Activated CD8-positive, alpha-beta memory T cell treated with anti-CD3 and anti-CD28 coated beads, Interleukin-2, amount 50 U/mL, for 1 hour (primary cell): Measurements from ENCODE around the gene TEX2.

ENCODE experiments used
- DNase-seq: peaks from one replicate; pipeline ENCODE4 v3.0.0-alpha.2; 2020; ENCODE audit errors: extremely low read depth

TEX2 gene

DNA sequence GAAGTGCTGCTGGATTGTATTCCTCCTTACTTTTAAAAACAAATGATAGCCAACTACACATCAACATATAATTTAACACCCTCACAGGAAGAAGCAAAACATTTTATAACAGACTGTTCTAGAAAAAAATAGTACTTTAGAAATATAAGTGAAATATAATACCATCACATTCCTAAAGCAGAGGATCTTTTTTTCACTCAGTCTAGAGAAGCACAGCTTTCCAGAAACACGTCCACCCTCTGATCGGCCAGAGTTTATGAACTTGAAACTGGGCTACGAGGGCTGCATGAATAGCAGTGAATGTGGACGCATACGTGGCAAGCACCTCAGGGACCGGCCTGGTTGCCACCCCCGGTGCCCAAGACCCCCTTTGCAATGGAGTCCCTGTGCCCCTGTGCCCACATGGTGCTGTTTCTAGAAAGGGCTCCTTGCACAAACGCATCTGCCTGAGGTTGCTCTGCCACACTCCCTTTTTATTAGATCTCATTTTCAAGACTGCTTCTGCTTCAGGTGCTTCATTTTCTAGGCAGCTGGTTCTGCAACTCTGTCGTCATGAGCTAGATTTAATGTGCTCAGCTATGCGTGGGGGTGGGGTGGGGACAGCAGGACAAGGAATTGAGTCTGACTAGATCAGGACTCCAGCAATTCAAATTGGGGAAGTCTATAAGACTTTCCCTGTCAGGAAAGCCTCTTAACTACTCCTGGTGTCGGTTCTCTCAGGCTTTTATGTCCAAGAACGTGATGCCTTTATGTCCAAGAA lies 104.0 kb downstream of the TEX2 start:
- DNase-seq = no peak

DNA sequence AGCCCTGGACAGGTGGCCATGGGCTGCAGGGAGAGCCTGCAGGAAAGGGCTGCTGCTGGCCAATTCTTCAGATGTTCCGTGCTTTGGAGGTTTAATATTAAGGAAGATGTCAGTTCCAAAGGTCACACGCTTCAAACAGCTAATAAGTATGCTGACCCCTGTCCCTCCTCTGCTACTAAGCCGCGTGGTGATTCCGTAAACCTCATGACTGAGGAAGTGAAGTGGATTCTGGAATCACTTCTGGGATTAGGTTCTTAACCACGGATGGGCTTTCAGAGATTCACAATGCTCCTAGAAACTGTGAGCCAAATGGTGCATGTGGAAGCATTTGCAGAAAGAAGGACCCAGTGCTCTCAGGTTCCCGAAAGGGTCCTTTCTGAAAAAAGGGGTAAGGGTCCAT lies 104.7 kb downstream of the TEX2 start:
- DNase-seq = no peak

DNA sequence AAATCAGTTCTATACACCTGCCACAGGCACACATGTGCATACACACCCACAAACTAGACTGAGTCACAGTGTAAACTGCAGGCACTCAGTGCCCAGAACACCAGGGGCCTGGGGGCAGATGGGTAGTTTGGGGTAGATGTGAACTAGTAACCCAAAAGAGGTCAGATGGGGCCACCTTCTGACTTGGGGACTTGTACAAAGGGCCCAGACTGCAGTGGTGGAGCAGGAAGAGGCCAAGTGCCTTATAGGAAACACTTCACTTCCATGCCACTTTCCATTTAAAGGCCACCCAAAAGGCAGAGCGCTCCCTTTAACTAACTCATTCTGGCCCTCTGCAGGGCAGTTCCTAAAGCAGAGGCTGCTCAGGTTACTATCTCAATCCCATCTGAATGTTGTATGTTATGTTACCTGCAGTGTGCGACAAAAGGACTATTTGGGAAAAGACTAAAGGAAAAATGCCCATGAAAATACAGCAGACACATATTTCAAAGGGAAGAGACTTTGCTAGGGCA lies 105.3 kb downstream of the TEX2 start:
- DNase-seq = no peak

DNA sequence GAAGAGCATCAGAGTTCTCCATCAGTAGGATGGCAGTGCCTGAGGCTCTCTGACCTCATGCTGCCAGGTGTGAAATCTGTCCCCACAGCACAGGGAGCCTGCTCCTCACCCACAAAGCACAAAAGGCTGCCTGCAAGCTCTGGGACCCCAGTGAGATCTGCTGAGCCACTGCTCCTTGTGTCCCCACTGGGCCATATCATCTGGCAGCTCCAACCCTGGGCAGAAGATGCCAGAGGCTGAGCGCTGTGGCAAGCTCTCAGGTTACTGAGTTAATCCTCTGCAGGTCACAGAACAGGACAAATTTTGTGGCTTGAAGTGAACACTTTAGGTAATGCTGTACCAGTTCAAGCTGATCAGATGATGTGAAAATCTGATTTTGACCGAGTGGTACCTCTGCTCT lies 106.4 kb downstream of the TEX2 start:
- DNase-seq = no peak

DNA sequence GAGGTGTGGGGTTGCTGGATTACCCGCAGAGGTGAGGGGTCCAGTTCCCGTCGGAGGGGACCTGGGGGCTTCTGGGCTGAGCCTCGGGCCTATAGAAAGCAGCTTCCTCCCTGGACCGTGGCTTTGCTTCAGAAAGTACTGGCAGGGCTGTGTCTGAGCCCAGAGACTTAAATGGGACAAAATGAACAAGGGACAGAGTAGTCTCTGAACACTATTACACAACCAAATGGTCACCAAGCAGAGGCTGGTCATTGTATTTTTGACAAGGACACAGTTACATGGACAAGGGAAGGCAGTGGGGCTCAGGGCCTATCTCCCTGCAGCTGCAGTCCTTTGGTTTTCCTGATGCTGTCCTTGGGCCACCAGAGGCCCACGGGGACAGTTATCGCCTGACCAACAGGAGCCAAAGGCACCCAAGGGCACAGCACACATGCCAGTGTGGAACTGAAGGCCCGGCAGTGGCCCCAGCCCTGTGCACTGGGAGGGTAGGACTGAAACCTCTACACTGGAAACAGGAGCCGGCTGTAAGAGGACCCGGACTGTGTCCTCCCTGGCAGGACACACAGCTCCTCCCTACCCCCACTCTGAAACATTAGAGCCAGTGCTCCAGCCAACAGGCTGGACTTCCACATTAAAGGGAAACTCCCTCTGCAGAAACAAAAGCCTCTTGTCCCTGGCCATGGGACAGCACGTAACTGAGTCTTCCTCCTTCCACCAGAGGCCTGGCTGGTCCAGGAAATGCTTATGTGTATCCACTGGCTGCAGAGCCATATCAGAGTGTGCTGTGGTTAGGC lies 107.1 kb downstream of the TEX2 start:
- DNase-seq = no peak

DNA sequence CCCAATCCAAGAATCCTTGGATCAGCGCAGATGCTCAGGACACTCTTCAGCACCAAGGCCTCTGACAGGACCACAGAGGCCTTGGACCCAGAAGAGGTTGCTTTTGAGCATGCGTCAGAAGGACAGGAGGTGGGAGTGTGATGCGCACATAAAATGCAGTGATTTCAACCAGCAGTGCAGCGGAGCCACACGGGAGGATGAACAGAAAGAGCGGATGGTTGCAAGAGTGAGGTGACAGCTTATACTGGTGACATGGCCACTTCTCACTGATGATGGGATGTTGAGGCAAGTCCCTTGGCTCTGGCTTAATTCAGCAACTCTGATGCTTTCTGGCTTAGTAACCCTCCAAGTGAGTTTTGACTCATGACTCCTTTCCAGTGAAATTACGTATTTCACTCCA lies 107.9 kb downstream of the TEX2 start:
- no peak for DNase-seq

DNA sequence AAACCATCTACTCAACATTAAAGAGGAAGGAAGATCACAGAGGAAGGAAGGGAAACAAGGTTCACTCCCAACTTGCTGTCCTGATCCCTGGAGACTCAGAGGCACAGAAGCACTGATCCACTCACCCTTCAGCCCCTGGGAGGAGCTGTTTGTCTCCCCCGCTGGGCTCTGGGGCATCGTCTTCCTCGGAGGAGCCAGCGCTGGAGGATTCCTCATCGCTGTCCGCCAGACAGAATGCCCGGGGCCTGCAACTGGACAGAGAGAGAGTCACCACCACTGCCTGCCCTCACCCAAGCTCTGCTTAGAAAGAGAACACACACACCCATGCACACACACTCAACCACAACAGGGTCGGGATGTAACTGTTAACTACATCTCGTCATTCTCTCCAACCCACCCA lies 108.3 kb downstream of the TEX2 start:
- no peak for DNase-seq

DNA sequence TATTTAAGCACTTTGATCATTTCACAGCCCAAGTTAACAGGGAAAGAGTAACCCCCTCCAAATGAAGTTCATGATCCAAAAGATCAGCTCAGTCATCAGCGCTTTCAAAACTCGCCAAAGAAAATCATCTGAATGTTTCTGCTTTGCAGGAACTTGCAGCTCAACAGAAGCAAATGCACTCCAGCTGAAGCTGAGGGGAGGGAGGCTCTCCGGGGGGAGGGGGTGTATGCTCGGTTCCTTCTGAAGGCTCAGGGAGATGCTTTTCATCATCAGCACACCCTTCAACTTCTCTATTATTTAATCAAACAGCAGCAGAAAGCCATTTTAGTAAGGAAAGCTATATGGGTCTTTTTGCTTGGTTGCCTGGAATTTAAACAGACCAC lies 108.8 kb downstream of the TEX2 start:
- no peak for DNase-seq

DNA sequence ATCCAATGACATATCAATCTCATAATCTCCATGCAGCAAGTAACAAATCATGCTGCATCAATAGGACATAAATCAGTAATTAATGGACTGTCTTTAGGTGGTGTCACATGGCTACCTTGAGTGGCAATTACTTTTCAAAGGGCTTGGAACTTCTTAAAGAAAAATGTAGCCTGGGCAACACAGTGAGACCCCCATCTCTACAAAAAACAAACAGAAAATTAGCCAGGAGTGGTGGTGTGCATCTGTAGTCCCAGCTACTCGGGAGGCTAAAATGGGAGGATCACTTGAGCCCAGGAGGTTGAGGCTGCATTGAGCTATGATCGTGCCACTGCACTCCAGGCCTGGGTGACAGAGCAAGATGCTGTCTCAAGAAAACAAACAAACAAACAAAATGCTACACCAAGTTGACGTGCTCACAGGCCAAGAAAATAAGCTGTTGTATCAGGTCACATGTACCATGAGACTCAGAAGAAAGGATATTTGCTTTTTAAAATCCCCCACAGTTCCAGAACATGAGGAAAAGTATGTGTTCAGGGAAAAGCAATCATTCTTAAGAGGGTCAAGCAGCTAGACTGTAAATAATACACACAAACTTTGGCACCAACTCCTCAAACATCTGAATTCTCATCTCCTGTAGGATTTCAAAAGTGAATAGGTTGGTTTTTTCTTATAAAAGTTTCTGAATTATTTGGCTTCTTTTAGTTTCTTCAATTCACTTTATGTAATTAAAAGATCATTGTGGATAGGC lies 109.3 kb downstream of the TEX2 start:
- DNase-seq = no peak

DNA sequence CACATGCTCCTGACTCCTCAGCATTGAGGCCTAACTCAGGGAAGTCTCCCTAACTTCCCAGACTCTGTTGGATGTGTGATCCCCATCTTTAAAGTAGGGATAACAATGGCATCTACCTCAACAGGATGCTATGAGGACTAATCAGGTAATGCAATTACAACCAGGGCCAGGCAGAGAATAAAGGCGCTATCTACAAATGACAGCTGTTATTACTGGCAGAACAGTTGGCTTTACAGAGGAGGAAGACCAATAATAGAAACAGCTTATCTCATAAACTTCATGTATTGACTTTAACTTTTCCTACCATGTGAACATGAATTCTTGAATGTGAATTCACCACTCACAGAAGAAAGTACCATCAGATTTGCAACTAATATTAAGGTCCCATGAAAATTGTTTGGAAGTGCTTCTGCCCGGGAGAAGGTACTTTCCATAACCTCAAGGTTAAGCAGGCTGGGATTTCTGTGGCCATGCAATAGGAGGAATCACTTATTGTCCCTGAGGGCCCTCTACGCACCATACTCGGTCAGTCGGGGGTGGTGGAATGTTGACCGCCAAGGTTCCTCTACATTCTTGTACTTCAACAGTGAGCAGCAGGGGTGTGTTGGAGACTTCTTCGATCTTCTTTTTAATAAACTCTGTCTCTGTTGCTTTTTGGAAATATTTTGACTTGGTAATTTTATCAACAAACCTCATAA lies 110.5 kb downstream of the TEX2 start:
- no peak for DNase-seq

DNA sequence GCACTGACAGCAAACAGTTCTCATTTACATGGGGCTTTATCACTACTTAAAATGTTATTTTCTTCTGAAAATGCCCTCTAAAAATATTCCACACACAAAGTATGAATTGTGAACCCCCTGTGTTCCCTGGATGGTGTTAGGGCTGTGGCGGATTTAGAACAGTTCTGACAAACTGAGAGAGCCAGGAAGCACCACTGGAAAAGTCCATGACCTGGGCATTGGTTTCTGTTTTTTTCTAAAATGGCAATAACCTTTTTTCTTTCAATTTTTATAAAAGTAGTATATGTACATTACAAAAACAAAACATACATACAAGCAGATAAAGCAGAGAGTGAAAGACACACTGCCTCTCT lies 112.1 kb downstream of the TEX2 start:
- no peak for DNase-seq

DNA sequence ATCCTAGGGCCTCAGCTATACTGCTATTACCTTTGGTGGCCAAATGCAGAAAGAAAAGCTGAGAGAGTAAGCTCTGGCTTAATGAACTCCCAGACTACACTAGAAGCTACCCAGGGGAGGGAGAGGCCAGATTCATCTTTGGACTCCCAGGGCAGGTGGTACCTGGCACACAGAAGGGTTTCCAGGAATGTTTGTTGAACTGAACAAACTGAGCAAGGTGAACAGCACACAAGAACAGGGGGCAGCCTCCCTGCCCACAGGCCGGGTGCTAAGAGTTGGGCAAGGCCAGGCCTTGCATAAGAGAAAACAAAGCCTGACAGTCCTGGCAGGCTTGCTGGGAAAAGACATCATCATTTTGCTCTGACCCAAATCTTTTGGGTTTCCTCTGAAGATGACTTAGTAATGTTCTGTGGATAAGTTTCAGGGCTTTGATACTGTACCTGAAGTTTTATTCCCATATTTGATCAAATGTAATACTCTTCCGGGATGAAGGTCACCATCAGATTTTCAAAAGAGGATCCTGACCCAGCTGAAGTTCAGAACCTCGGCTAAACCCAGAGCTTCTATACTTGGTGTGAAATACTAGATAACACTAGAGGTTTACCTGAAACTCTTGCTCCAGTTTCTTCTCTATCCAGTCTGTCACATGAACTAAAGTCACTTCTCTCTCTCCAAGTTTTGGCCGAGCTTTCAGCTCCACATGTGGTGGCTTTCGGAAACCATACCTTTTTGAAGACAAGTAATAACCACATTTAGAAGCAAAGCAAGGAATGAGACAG lies 112.6 kb downstream of the TEX2 start:
- DNase-seq = no peak

DNA sequence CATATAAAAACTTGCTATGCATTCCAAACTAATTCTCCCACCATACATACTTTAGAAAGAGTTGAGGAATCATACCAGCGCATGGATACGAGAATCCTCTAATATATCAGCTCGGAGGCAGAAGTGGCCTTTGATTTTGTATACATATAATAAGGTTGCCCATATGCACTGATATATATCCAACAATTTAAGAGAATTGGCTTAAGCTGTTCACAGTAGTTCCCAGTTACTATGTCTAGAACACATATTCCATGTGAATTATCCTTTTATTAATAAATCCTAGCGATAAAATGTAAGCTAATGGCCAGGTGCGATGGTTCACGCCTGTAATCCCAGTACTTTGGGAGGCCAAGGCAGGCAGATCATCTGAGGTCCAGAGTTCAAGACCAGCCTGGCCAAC lies 113.9 kb downstream of the TEX2 start:
- DNase-seq = no peak

DNA sequence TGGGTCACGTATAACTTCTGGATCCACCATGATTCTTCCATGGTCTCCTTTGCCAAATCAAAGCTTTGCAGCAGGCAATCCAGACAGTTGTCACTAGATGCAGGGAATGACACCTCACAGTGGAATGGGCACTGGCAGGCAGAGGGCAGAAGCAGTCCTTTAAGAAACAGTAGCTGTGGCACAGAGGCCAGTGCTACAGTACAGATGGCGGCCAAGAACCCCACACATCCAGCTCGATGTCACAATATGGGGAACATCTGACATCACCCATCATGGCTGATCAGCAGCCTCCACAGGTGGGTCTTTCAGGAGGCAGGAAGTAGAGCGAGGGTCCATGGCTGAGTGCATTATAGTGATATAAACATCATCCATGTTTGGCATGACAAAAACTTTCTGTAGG lies 114.4 kb downstream of the TEX2 start:
- DNase-seq = no peak

DNA sequence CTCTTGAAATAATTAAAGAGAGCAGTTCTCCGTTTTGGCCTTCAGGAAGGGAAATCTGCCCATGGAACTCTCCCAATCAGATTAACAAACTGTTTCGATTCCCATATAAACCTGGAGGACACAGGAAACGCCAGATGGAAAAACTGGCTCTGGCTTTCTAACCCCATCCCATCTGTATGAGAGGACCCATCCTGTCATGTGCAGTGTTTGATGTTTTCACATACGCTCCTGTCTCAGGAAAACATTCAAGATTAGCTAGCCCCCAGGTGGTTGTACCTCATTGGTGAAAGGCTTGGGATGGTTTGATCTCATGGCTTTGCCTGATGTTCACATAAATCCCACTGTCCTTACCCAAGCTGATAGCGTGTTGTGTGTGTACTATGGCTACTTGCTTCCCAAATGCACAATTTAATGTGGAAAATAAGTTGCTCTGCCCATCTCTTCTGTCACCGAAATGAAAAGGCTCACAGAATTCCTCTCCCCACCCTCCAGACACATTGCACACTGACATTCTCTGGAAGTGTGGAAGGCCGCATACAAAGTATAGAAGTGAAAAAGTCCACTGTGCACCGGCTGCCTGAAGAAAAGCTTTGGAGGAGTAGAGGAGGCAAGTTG lies 114.9 kb downstream of the TEX2 start:
- no peak for DNase-seq

DNA sequence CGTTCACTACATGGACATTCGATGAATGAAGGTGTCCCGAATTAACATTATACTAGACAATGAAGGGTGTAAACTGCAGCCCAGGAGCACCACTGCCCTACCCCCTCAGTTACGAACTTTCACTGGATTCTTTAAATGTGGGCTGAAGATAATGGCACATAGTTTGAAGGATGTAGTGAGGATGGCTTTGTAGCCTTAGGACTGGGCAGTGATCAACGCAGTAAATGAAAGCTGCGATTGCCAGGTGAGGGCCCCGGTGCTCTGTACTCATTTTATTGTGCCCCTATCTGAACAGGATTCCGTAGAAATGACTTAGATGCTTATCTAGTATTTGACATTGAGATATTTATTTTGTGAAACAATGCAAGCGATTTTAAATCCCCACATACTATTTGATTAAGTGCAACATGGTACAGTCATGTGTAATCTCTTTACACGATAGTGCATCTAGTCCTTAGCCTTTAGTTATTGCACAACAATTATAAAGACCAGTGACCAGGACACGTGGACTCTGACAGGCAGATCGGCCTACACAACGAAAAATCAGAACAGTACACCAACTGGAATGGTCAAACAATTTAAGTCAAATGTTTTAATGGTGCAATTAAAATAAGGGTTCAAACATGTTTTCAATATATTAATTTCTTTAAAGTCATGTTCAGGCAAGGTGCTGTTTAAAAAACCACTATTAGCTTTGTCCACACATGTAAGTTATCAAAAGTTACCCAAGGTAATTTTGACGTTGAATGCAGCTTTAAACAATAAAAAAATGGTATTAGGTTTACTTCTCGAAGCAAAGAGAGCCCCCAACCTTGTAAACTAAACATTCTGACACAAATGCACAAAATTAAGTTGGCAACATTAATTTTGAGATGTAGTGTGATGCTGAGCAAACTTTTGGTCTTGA lies 115.7 kb downstream of the TEX2 start:
- no peak for DNase-seq

DNA sequence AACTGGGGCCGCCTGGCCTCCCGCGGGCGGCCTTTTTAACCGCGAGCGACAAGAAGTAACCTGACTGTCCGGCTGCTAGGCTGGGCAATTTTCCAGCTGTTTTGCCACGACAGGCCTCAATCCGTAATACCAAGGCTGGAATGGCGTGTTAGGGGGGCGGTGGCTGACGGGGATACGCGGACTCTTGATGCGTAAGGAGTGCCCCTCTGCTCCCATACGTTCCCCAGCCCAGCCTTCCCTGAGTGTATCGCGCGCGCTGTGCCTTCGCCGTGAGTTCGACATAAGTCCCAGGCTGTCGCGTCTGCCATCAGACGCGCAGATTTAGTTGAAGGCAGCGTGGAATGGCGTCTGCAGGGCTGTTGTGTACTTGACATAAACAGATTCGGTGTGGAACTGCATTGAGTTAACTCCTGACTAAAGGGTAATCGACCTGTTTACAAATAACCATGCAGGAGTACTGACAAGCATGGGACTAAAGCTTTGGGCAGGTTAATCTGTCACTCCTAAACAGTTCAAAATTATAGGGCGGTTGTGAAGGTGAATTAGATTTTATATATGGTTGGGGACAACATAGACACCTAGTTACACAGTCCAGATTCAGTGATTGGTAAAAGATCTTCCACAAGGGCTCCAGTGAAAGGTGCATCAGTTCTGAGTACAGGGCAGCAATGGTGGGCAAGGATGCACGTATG lies 116.5 kb downstream of the TEX2 start:
- no peak for DNase-seq

DNA sequence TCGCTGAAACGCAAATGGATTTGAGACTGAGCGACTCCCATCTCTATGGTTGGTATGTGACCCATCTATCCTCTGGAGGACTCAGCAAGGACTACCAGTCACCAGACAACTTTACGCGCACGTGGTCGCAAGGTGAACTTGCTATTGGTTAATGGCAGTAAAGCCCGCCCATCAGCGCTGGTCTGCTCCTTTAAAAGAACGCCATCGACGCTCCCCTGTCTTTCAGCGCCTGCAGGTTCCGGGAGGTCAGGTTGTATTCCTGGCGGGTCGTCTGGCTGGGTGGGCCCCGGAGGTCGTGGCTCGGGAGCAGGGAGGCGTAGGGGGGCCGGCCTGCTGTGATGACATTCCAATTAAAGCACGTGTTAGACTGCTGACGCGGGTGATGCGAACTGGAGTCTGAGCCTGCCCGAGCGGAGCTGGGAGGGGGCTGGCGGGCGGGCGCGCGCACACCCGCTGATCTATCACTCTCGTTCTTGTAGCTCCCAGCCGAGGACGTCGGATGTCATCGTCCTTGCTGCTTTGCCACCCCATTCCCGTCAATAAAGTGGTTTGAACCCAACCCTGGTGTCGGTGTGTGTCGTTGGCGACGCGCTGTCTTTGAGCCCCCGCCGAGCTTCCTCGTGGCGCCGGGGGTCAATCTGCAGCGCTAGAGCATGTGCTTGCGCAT lies 117.2 kb downstream of the TEX2 start:
- peak; percentile 98 for DNase-seq

DNA sequence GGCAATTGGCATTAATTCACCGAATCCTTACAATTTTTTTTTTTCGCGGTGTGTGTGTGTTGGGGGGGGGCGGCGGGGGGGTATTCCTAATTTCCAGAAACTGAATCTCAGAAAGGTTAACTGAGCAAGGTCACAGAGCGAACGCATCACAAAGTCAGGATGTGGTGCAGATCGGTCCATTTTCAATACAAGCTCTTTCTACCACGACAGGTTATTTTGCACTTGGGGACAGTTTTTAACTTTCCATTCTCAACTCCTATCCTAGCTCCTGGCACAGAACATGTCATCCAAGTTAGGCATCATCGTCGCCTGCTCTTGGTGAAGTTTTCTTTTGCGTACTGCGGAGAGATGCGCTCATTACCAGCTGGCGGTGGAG lies 117.7 kb downstream of the TEX2 start:
- no peak for DNase-seq
